ENCODE results near the gene LPAR2. TPM values are rescaled to one million over a fixed set of nuclear protein-coding genes. Genes with fewer than 3 reads are reported as not detected.
A peak's percentile ranks its signal among the peaks of the same experiment; 100 is the strongest.

Gene LPAR2
- total RNA-seq, 1 experiment from 2014 or later = 5.9 TPM

DNA sequence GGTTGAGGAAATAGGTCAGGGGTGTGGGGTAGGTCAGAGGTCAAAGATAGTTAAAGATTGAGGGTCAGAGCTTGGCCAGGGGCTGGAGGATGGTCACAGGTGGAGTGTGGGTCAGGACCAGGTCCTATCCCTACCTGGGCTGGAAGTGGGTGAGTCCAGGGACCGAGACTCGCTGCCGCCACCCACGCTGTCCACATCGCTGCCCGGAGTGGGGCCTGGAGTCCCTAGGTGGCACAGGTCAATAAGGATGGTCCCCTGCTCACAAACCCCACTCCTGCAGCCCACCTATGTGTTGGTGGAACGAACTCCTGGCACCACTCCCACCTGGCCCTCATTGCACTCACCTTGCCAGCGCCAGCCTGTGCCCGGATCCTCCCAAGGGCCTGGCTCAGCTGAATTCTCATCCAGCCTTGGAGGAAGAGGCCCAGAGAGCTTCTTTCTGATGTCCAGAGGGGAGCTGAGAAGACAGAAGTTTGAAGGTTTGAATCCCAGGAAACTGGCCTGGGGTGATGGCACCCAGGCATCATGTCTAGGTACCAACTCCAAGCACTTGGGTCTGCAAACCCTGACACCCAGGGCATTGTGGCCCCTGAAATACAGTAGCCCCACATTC, 8.7 kb upstream of the LPAR2 start:
- in situ Hi-C loops (cut with HindIII; ENCODE audit: low pct_unique_long_range_greater_than_20kb, low sequenced_read_pairs) = no loop called here
- no peak for DNase-seq (ENCODE audit: low read depth)

GRCh38 chr19:19635313-19635702, 7.3 kb upstream of the LPAR2 start:
- in situ Hi-C loops (cut with HindIII; ENCODE audit: low pct_unique_long_range_greater_than_20kb, low sequenced_read_pairs) = no loop called here
- DNase-seq (ENCODE audit: low read depth) = no peak

DNA sequence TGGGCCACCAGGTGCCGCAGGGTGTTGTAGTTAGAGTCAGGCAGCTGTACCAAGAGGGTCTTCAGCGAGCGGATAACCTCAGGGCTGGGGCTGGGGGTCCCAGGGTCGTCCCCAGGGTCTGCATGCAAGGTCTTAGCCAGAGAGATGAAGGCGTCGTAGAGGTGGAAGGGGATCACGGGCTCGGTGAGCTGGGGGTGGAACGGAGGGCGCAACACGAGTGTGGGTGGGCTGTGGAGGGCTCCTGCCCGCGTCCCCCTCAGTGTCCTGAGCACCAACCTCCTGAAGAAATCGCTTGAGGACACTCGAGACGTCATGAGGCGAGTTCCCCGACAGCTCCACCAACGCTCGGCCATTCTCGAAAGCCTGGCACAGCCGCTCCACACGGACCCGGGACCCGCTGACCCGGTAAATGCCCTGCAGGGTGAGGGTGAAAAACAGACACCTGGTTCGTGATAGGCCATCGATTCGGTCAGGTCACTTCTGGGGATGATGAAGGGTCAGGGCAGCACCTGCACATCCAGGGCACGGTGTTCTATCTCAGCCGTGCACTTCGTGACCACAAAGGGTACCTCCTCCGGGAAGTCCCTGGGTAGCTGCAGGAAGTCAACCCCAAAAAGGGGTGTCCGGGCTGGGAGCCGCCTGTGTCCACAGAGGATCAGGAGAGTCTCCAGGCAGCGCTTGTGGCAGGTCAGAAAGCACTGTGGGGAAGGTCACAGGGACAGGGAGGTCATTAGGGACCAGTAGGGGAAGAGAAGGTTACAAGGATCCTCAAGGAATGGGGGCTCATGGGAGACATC, 6.7 kb upstream of the LPAR2 start:
- in situ Hi-C loops (cut with HindIII; ENCODE audit: low pct_unique_long_range_greater_than_20kb, low sequenced_read_pairs) = no loop called here
- no peak for DNase-seq (ENCODE audit: low read depth)

- no peak for DNase-seq (ENCODE audit: low read depth)
- in situ Hi-C loops (cut with HindIII; ENCODE audit: low pct_unique_long_range_greater_than_20kb, low sequenced_read_pairs) = no loop called here
Measured at GRCh38 chr19:19633711-19634515, 5.9 kb upstream of the LPAR2 start.

- in situ Hi-C loops (cut with HindIII; ENCODE audit: low pct_unique_long_range_greater_than_20kb, low sequenced_read_pairs) = no loop called here
- no peak for DNase-seq (ENCODE audit: low read depth)
Measured at GRCh38 chr19:19632661-19633060, 4.6 kb upstream of the LPAR2 start.

GRCh38 chr19:19631346-19631745, 3.3 kb upstream of the LPAR2 start:
- in situ Hi-C loops (cut with HindIII; ENCODE audit: low pct_unique_long_range_greater_than_20kb, low sequenced_read_pairs) = no loop called here
- DNase-seq (ENCODE audit: low read depth) = no peak

- no peak for DNase-seq (ENCODE audit: low read depth)
- in situ Hi-C loops (cut with HindIII; ENCODE audit: low pct_unique_long_range_greater_than_20kb, low sequenced_read_pairs) = no loop called here
Measured at GRCh38 chr19:19630426-19630825, 2.4 kb upstream of the LPAR2 start.

DNA sequence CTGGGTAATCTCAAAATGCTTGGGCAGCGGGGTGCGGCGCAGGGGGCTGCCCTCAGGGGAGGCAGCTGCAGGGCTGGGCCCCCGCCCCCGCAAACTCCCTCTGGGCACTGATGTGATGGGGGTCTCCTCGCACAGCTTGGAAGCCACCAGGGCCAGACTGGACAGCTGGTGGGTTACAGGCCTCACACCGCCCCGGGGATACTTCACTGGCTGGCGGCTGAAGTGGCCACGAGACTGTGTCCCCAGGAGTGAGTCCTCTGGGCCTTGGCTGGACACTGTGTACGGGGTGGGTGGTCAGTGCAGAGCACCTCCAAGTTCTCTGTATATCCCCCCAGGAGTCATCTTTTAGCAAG, 2.0 kb upstream of the LPAR2 start:
- in situ Hi-C loops (cut with HindIII; ENCODE audit: low pct_unique_long_range_greater_than_20kb, low sequenced_read_pairs) = no loop called here
- DNase-seq (ENCODE audit: low read depth) = no peak

DNA sequence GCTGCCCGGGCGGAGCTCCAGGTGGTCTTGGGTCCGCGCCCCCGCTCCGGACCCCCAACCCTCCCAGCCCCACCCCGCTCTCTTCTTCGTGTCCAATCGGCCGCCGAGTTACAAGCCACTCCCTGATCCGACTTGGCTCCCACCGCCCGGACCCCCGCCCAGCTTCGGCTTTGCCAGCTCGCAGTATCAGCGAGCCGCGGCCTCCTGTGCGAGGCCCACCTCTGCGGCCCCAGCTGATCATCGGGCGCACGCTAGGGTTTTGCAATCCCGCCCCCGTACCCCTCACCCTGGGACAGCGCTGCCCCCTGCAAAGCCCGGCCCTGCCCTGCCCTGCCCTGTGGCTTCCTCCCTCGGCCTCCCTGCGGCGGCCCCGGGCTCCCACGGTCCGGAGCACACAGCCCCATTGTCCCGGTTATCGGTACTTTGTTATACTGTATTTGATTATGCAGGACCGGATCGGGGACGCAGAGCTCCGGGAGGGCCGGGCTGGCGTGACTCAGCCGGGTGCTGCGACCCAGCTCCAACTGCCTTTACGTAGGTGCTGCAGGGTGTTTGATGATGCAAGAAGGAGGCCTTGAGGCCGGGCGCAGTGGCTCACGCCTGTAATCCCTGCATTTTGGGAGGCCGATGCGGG, 598 bp upstream of the LPAR2 start:
- in situ Hi-C loops (cut with HindIII; ENCODE audit: low pct_unique_long_range_greater_than_20kb, low sequenced_read_pairs) = no loop called here

DNA sequence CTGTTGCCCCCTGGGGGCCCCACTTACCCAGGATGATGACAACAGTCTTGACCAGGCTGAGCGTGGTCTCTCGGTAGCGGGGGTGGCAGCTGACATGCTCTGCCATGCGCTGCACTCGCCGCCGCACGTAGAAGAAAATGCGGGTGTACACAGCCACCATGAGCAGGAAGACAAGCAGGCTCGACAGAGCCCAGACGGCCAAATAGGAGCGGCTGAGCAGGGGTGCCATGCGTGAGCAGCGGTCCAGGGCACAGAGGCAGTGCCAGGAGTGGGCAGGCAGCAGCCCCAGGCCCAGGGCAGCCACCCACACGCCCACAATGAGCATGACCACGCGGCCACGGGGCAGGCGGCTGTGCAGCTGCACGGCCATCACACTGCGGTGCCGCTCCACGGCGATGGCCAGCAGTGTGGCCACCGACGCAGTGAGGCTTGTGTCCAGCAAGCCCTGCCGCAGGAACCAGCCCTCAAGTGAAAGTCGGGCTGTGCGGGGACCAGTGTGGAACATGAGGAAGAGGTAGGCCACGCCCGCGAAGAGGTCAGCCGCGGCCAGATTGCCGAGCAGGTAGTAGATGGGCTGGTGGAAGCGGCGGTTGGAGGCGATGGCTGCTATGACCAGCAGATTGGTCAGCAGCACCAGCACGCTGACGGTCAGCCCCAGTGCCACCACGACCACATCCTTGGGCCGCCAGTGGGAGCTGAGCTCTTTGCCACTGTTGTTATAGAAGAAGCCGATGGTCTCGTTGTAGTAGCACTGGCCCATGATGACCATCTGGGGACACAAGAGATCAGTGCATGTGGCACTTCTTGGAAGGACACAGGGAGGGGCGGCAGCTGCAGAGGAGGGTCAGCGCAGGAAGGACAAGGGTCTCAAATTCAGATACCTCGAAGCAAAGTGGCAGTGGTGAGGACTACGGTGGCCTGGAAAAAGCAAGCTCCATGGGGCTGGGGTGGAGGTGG, 1.2 kb downstream of the LPAR2 start:
- in situ Hi-C loops (cut with HindIII; ENCODE audit: low pct_unique_long_range_greater_than_20kb, low sequenced_read_pairs) = no loop called here
- DNase-seq (ENCODE audit: low read depth) = no peak

More for the DNA sequence above, 598 bp upstream of the LPAR2 start:
- peak; percentile 66 for DNase-seq (ENCODE audit: low read depth)

- in situ Hi-C loops (cut with HindIII; ENCODE audit: low pct_unique_long_range_greater_than_20kb, low sequenced_read_pairs) = no loop called here
- DNase-seq (ENCODE audit: low read depth) = no peak
Measured at GRCh38 chr19:19624032-19624570, 3.9 kb downstream of the LPAR2 start.

DNA sequence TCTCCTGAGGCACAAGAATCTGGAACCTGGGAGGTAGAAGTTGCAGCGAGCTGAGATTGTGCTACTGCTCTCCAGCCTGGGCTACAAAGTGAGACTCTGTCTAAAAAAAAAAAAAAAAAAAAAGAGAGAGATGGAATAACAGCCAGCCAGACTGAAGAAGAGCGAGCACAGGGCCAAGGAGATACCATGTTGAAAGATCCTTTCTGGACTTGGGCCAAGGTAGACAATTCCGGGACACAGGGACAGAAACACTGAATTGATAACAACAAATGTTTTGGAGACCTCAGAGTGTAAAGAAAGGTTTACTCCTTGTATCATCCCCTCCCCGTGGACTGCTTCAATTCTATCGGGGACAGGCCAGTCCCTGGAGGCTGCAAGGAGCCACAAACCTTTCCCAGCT, 4.6 kb downstream of the LPAR2 start:
- no peak for DNase-seq (ENCODE audit: low read depth)
- in situ Hi-C loops (cut with HindIII; ENCODE audit: low pct_unique_long_range_greater_than_20kb, low sequenced_read_pairs) = no loop called here

- no peak for DNase-seq (ENCODE audit: low read depth)
- in situ Hi-C loops (cut with HindIII; ENCODE audit: low pct_unique_long_range_greater_than_20kb, low sequenced_read_pairs) = no loop called here
Measured at GRCh38 chr19:19619849-19620210, 8.2 kb downstream of the LPAR2 start.

GRCh38 chr19:19619181-19619848, 8.7 kb downstream of the LPAR2 start:
- no peak for DNase-seq (ENCODE audit: low read depth)
- in situ Hi-C loops (cut with HindIII; ENCODE audit: low pct_unique_long_range_greater_than_20kb, low sequenced_read_pairs) = no loop called here

DNA sequence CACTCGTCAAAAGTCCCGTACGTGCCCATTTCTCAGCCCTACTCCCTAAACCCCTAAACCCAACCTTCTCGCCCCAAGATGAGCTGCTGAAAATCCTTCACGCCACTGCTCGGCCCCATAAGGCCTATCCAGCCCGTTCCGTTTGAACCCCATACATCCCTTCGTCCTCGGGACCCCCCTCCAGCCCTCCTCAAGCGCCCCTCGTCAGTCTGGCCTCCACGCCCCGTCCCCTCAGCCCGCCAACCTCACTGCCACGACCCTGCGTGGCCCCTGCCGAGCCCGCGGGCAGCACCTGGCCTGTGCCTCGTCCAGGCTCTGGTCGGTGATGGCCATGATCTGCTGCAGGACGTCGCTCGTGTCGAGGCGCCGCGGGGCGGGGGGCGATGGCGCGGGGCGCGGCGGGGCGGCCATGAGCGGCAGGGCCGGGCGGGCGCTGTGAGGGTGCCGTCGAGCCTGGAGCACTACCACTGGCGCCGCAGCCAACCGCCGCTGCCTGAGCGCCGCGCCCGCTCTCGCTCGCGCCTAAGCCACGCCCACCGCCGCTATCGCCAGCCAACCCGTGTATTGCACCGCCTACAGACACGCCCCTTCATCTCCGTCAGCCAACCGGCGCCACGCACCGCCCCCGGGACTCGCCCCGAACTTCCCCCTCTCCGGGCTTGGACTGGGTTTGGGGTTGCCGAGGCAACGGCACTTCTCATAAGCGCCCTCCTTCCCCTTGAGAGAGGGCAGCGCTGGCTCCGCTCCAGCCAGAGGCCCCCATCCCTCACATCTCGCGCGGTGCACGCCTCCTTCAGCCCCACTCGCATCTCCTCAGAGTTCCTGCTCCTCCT, 9.6 kb downstream of the LPAR2 start, which contains the start of gene PBX4:
PBX4 (minus strand) TSS at position 469 of the 833 bp plus-strand sequence; CDS start at position 411, 58 bp downstream.
- in situ Hi-C loops (cut with HindIII; ENCODE audit: low pct_unique_long_range_greater_than_20kb, low sequenced_read_pairs) = no loop called here
- DNase-seq (ENCODE audit: low read depth) = peak; percentile 95

GRCh38 chr19:19615086-19615485, 12.9 kb downstream of the LPAR2 start:
- peak; percentile 84 for DNase-seq (ENCODE audit: low read depth)
- in situ Hi-C loops (cut with HindIII; ENCODE audit: low pct_unique_long_range_greater_than_20kb, low sequenced_read_pairs) = no loop called here

Data from Caki2 (cell line).